ENCODE measurements around the gene IRF2BPL.
A peak's percentile ranks its signal among the peaks of the same experiment; 100 is the strongest.
"Not testable (repeated sequence)": the region's sequence is repeated elsewhere in the genome, so short reads cannot be mapped to it uniquely, and the experiment has no call there.

IRF2BPL gene

GRCh38 chr14:77033622-77034589 lies 5.4 kb upstream of the IRF2BPL start:
- peak; percentile 51 to 52 for DNase-seq (ENCODE audit: low read depth in 2 of 2)

- DNase-seq (ENCODE audit: low read depth in 2 of 2) = peak; percentile 56 to 60
Measured at GRCh38 chr14:77032844-77033621, 4.5 kb upstream of the IRF2BPL start.

GRCh38 chr14:77032491-77032843 lies 4.0 kb upstream of the IRF2BPL start:
- DNase-seq (ENCODE audit: low read depth in 2 of 2) = no peak

- DNase-seq (ENCODE audit: low read depth in 2 of 2) = no peak
Measured at GRCh38 chr14:77031759-77032490, 3.4 kb upstream of the IRF2BPL start.

- DNase-seq (ENCODE audit: low read depth in 2 of 2) = peak; percentile 31 to 37
Measured at GRCh38 chr14:77027538-77028383, 747 bp downstream of the IRF2BPL start.

DNA sequence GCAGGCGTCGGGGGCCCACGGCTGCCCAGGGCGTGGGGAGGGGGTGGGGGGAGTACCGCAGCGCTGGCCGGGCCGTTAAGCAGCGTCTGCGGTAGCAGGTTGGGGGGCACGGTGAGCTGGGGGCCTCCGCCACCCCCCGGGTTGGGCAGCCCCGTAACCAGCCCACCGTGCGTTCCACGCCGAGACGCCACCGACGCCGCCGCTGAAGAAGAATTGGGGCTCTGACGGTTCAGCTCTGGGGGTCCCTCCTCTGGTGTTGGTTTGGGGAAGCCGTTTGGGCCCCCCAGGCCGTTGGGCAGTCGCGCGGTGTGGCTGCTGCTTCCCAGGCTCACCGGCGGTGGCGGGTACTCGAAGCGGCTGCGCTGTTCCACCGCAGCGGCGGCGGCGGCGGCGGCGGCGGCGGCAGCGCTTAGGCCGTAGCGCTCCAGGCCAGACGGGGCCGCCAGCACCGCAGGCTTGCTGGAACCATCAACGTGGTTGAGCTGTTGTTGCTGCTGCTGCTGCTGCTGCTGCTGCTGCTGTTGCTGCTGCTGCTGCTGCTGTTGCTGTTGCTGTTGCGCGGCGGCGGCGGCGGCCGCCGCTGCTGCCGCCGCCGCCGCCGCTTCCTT lies 1.5 kb downstream of the IRF2BPL start:
- DNase-seq (ENCODE audit: low read depth in 2 of 2) = no peak

DNA sequence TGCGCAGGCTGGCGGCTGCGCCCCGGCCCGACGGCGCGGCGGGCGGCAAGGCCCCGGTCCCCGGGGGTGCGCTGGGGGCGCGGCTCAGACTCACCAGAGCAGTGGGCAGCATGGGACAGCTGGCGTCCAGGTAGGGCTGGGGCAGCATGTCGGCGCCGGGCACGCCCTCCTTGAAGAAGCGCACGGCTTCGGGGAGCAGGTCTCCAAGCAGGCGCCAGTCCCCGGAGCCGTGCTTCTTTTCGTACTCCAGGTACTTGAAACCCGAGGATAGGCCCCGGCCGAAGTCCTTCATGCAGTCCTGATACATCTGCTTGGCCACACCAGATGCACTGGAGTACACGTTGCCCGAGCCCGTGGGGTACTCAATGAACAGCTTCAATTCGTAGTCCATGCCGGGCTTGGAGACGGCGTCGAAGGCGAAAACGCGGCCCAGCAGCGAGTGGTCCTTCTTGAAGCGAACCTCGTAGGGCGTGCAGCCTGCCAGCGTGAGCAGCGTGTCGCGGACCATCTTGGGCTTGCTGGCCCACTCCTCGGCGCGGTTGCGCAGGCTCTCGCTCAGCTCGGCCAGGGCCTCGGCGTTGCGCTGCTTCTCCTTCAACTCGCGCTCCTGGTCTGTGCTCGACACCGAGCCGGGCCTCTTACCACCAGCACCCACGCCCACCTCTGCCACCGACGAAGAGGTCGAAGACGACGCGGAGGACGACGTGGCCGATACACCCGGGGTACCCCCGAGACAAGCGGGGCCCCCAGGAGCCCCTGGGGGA lies 2.2 kb downstream of the IRF2BPL start:
- no peak for DNase-seq (ENCODE audit: low read depth in 2 of 2)

DNA sequence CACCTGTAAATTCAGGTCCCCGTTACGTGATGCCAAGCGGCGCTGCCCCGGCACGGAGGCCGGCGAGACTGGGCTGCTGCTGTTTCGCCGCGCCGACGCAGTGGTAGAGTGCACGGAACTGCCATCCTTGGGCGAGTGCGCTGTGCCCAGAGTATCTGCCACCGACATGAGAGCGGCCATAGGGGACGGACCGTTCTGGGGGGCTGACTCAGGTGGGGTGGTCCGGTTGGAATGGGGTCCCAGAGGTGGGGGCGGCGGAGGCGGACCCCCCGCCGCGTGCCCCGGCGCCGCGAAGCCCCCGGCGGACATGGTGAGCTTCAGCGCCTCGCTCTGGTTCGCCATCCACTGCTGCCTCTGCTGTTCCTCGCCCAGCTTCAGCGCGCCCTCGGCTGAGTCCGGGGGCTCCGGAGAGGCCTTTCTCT lies 2.8 kb downstream of the IRF2BPL start:
- DNase-seq (ENCODE audit: low read depth in 2 of 2) = no peak

DNA sequence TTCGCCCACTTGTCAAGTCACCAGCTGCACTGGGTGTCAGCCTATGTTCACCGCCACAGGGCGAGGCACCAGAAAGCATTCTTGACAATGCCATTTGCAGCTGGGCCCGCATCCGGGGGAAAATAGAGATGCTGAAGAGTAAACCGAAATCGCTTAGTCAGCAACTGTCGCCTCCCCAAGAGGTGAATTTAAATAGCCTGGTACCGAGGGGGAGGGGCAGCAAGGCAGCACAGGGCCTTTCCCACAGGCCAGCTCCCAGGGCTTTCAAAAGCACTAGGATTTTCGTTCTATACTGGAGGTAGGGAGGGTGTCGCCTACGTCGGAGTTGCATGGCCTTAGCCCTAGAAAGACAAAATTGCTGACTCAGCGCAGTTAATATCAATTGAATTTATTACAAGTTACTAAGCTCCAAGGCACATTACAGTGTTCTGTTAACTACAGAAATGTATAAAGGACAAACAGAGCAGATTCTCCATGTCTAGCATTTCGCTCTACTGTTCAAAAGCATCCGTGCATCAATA lies 4.3 kb downstream of the IRF2BPL start:
- DNase-seq (ENCODE audit: low read depth in 2 of 2) = no peak

DNA sequence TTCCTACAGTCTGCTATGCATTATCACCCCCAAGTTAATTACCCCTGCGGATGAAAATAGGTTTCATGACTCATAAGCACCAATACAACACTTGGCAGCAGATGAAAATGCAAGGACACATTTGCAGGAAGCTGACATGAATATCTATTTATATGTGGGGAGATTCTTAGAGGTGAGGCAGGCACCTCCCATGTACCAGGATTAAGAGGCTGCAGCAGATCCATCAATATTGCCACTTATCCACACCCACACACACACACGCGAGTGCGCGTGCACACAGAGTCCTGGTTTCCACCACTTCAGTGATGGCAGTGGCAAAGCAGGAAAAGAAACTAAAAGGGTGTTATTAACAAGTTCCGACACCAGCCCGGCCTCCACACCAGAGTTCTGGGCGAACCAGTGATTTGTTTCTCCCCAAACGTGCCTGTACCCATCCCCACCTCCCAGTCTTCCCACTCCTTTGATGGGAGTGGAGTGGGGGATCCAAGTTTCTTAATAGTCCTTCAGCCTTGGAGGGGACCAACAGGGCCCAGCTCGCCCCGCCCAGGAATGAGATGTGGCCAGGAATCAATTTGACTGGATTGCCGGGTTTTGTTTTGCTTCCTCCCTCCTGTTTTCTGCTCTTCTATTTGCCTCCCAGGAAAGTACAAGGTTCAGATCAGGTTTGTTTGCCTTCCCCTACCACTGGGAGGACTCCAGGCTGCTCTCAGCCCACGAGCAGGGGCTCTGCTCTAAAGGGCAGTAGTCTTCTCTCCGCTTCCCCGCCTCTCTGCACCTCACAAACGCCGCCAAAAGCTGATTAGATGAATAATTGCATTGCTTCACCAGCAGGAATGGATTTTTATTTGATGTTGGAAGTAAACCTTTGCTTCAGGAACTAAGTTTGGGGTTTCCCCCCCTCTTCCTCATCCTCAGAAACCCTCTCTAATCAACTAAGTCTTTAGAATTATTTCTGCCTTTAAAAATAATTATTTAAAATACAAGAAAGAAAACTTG lies 5.2 kb downstream of the IRF2BPL start:
- DNase-seq (ENCODE audit: low read depth in 2 of 2) = no peak

DNA sequence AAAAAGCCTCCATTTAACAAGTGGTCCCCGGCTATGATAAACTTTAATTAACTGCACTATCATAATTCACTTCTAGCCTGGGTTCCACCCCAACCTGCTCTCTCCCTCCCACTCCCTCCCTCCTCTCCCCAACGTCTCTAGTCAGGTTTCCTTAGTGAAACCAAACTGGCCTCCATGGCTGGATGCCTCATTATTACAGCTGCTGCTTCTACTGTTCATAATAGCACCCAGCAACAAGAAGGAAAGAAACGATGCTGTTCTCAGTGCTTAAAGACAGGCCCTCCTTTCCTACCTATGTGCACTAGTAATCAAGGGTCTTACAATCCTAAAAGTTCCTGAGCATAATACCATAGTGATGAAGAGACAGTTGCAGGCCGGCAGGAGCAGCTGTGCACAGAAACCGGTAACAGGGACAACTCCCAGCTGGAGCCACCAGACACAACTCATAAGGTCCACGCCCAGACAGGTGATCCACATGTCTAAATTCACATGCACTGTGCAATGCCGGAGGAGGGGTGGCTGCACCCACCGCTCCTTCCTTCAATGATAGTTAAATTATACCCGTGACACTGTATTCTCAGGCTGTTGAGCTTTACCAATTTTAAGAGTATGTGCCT lies 6.2 kb downstream of the IRF2BPL start:
- no peak for DNase-seq (ENCODE audit: low read depth in 2 of 2)

- not testable (repeated sequence) for DNase-seq (ENCODE audit: low read depth in 2 of 2)
Measured at GRCh38 chr14:77021424-77021823, 7.1 kb downstream of the IRF2BPL start.

DNA sequence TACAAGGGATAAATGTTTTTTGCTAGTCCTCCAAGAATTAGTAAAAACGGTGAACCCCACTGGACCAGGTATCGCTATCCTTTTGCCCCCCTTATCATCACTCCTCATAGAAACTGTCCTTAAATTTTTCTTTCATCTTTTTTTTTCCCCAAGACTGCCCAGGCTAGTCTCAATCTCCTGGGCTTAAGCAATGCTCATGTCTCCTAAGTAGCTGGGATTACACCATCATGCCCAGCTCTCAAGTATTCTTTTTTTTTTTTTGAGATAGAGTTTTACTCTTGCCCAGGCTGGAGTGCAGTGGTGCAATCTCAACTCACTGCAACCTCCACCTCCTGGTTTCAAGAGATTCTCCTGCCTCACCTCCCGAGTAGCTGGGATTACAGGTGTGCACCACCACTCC lies 9.7 kb downstream of the IRF2BPL start:
- DNase-seq (ENCODE audit: low read depth in 2 of 2) = no peak

DNA sequence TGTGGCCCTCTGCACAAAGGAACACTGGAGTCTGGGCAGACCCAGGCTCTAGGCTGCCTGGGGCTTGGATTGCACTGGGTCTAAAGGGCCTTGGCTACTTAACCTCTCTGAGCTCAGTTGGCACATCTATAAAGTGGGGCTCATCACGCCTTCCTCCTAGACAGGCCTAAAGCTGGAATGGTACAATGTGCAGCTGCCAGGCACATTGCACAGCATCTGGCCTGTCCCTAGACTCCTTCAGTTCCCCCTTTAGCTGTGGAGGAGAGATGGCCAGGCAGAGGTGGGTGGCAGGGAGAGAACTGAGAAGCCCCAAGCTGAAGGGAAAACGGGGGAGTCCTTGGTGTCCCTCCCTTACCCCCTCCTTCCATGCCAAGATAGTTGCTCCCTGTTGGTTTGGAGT lies 10.8 kb downstream of the IRF2BPL start:
- no peak for DNase-seq (ENCODE audit: low read depth in 2 of 2)

DNA sequence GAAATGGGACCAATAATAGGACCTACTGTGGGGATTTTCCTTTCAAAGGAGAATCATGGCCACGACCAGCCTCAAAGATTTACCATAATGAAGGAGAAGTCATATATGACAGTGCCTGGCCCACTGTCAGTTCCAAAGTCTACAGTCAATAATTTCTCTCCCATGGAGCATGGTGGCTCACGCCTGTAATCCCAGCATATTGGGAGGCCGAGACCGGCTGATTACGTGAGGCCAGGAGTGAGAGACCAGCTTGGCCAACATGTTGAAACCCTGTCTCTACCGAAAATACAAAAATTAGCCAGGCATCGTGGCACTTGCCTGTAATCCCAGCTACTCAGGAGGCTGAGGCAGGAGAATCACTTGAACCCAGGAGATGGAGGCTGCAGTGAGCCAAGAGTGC lies 13.8 kb downstream of the IRF2BPL start:
- DNase-seq (ENCODE audit: low read depth in 2 of 2) = no peak

GRCh38 chr14:77014004-77014604 lies 14.4 kb downstream of the IRF2BPL start:
- no peak for DNase-seq (ENCODE audit: low read depth in 2 of 2)

DNA sequence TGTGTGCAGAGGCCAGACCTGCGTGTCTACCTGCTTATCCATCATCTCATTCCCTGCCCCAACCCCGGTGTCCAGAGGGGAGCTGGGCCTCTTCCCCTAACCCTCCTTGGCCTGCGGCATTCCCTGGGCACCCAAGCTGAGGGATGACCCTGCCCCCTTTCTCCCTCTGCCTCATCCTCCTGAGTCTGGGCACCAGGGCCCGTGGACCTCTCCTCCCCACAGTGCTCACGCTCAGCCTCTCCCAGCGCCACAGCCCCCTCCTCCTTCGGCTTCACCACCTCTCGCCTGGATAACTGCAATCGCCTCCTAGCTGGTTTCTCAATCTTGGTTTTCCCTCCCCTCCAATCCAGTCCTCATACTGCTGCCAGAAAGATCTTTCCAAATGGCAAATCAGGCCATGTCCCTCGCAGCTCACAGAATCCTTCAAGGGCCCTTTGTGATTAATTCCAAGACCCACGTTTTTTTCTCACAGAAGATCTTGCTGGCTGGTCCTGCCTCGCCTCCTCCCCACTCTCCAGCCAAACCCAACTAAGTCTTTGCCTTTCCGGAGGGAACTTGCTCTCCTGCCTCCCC lies 16.2 kb downstream of the IRF2BPL start:
- DNase-seq (ENCODE audit: low read depth in 2 of 2) = no peak
